NCI-H2107 (cell line): ENCODE results near the gene ST6GAL1.
"Not testable (repeated sequence)": the region's sequence is repeated elsewhere in the genome, so short reads cannot be mapped to it uniquely, and the experiment has no call there.

Source experiments
- DNase-seq: peaks from one replicate; lab custom pipeline; 2025; lab: John Stamatoyannopoulos, UW

The ST6GAL1 gene

GRCh38 chr3:186940967-186941366, 10.6 kb downstream of the ST6GAL1 start:
- no peak for DNase-seq

DNA sequence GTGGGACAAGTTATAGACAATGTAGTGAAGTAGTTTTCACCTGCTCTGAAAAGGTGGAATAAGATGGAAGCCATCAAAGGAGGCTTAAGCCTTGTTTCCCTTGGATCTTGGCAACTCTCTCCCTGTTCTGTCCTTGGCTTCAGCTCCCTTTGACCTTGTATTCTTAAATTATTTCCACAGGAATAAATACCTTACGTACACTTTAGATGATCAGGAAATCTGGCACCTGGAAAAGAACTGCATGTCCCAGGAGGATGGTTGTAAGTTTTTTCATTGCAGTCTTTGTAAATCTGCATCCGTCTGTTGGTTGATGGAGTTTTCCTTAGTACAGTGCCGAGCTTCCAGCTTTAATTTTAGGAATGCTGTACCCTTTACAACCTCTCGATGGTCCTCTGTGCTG, 11.8 kb downstream of the ST6GAL1 start:
- no peak for DNase-seq

GRCh38 chr3:186945255-186945823, 15.0 kb downstream of the ST6GAL1 start:
- DNase-seq: no peak

DNA sequence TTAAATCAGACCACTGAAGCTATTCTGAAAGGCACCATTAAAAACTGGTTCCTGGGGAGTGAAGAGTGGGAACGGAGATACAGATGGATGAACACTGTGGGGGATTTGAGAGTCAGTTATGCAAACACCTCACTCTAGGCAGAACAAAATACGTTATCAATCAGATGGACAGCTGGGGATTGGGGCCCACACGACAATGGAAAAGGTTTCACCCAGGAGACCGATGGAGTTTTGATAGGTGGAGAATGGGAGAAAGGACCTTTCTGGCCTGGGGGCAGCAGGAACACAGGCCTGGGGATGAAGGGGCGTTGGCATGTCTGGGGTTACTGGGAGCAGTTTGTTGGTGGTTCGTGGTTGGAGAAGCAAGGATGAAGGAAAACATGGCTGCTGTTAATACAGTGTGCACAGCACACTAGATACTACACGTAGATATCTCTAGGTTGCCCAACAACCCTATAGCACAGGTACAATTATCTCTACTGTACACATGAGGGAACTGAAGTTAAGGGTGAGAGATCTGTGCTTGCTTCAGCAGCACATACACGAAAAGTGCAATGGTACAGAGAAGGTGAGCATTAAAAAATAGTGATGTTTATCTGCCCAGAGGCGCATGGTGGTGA, 16.5 kb downstream of the ST6GAL1 start:
- no peak for DNase-seq

DNA sequence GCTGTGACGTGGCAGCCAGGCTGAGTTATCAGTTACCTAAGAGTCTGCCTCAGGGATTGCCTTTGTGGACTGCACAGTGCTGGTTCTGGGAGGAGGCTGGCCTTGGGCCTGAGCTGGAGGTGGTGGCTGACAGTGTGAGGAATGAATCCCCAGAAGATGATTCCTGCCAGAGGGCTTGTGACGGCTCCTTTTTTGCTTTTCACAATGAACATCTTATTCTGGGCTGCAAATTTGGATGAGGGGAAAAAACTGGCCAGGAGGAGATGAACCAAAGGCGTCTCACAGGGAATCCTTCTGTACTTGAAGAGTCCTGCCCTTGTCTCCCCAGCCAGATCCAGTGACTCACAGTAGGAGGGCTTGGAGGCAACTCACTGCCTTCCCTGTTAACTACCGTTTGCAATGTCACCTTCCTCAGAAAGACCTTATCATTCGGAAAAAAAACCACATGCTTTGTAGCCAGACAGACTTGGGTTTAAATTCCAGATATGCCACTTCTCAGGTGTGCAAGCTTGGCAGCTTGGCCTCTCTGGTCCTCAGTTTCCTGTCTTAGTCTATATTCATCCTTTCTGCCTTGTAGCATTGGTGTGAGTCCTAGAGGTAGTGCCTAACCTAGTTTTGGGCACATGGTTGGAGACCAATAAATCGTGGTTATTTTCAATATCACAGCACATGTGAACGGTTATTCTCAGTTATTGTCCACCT, 19.1 kb downstream of the ST6GAL1 start:
- DNase-seq: no peak

GRCh38 chr3:186950402-186951093, 20.2 kb downstream of the ST6GAL1 start:
- DNase-seq: no peak

DNA sequence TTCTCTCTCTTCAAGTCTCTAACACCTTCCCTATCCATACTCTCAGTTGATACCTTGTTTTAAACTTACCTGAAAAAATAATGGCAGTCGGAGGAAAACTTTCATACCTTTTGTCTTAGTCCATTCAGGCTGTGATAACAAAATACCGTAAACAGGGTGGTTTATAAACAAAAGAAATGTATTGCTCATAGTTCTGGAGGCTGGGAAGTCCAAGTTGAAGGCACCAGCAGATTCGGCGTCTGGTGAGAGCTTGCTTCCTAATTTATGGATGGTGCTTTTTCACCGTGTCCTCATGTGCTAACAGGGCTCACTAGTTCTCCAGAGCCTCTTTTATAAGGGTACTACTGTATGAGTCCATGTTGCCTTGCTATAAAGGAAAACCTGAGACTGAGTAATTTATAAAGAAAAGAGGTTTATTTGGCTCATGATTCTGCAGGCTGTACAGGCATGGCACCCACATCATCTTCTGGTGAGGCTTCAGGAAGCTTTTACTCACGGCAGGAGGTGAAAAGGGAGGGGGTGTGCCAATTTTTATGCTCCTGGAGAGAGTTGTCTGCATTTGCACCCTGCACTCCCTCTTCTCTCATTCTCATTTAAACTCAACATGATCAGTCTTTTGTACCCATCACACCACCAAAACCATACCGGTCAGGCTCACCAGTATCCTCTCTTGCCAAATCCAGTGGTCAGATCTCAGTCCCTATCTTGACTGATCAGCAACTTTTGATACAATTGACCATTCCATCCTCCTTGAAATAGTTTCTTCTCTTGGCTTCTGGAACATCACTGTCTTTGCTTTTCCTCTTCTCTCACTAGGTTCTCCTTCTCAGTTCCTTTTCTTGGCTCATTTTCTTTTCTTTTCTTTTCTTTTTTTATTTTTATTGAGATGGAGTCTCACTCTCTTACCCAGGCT, 21.6 kb downstream of the ST6GAL1 start:
- DNase-seq: no peak

GRCh38 chr3:186953011-186953487, 22.7 kb downstream of the ST6GAL1 start:
- no peak for DNase-seq

DNA sequence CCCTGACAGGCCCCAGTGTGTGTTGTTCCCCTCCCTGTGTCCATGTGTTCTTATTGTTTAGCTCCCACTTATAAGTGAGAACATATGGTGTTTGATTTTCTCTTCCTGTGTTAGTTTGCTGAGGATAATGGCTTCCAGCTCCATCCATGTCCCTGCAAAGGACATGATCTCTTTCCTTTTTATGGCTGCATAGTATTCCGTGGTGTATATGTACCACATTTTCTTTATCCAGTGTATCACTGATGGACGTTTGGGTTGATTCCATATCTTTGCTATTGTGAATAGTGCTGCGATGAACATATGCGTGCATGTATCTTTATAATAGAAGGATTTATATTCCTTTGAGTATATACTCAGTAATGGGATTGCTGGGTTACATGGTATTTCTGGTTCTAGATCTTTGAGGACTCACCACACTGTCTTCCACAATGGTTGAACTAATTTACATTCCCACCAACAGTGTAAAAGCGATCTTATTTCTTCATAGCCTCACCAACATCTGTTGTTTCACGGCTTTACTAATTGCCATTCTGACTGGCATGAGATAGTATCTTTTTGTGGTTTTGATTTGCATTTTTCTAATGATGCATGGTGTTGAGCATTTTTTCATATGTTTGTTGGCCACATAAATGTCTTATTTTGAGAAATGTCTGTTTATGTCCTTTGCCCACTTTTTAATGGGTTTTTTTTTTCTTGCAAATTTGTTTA, 23.8 kb downstream of the ST6GAL1 start:
- DNase-seq: not testable (repeated sequence)

GRCh38 chr3:186955898-186956696, 25.8 kb downstream of the ST6GAL1 start:
- no peak for DNase-seq

DNA sequence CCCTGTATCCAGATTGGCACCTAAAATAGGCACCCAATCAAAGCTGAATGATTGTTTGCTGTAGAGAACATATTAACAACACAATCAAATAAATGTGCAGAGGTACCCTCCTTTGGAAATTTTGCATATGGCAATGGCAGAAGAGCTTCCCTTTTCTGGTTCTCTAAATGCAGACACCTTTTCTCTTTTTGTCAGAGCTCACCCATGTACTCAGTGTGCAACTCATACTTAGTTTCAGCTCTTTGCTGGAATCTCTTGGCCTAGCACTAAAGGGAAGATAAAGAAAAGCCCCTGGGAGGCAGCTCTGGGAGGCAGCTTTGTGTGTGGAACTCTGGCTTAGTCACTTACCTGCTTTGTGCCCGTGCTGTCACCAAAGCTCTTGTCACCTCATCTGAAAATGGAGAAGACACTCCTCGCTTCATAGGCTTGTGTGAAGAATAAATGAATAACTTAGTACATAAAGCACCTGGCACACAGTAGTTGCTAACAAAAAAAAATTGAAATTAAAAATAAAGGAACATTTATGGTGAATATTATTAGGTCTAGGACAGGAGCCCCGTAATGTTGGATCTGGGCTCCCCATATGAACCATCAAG, 28.8 kb downstream of the ST6GAL1 start:
- no peak for DNase-seq

DNA sequence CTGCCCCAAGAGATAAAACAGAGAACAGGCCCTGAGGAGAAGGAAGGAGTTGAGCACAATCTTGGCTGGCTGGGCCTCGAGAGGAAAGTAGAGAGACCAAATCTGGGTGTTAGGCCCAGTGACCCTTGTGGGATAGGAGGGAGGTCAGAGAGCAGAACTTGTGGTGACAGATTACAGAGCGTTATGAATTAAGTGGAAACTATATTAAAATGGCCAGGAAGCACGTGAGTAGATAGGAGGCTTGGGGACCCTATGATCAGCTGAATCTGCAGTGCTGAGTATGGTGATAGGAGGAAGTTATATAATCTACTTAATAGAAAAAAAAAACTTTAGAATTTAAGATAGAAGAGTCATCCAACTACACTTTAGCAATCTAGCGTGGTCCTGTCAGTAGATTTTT, 30.0 kb downstream of the ST6GAL1 start:
- no peak for DNase-seq

DNA sequence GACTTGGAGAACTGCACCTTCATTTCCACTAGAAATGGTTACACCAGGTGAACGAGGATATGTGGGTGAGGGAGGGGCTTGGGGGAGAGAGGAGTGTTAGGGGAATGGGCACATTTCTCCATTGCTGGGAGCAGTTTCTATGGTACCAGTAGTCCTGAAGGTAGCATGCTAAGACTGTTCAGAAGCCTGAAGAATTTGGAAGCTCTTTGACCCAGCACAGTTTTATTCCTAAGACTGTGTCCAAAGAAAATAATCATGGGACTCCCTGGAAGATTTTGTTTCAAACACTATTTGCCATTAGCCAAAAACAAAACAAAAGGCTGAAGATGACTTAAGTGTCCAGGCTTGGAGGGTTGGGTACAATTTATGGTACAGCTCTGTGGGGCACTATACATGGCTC, 32.1 kb downstream of the ST6GAL1 start:
- no peak for DNase-seq

GRCh38 chr3:186963636-186964035, 33.3 kb downstream of the ST6GAL1 start:
- no peak for DNase-seq

- DNase-seq: no peak
Measured at GRCh38 chr3:186964071-186964470, 33.7 kb downstream of the ST6GAL1 start.

DNA sequence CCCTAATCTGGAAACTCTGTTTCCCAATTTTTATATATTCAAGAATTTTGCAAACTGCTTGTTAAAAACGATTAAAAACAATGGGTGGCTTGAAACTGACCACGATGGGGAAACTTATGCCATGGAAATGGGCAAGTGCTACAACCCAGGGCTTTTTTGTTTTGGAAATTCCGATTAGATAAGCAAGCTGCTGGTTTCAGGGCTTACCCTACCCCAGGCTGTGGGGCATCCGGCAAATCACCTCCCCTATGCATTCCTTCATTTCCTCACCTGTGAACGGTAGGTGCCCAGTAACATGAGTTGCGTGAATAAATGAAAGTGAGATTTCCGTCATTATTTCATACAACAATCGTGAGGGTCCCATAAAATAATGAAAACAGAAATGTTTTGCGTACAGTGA, 34.3 kb downstream of the ST6GAL1 start:
- no peak for DNase-seq

DNA sequence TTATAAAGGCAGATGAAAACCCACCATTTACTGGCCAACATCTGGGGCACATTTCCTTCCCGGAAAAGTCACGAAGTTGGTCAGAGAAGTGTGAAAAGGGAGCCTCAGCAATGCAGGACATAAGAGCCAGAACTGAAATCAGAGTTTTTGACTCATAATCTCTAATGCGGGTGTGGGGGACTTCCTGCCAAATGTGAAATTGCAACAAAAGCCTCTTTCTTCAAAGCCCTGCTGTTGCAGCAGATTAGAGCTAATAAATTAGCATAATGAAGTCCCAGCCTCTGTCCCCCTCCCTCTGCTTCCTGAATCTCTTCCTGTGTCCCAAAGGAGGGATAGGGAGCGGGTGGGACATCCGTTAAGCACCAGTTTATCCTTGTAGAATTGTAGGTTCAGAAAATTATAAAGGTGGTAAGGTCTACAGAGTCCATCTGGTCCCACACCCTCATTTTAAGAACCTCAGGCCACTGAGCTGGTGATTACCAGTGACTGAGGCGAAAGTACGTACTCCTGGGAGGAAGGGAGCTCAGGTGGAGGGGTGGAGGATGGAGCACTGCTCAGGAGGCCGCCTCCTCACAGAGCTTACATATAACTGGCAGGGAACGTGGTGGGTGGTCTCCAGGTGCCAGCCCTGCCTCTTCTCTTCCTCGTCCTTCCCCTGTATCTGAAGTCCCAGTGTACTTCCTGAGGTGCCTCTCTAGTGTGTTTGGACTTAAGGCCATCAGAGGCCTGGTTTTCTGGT, 35.0 kb downstream of the ST6GAL1 start:
- DNase-seq: no peak

DNA sequence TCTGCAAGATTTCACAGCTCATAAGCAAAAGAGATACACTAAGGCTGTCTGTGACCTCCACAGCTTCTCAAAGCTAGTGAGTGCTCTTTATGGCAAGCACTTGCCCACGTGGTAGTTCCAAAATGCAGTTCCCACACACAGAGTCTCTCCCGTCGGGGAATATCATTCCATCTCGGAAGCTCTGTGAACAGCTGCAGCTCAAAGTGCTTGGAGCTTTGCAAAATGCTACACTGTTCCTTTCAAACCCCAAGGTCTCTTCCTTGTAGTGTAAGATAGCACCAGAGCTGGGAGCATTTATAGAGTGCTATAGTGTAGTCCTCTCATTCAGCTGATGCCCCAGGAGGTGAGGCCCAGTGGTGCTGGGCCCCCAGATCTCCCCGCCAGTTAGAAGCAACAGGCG, 36.1 kb downstream of the ST6GAL1 start:
- DNase-seq: no peak

GRCh38 chr3:186967236-186967635, 36.9 kb downstream of the ST6GAL1 start:
- not testable (repeated sequence) for DNase-seq
